Ecto neural progenitor cell (in vitro differentiated cells): ENCODE results near the gene GOLGA8R.
"Not testable (repeated sequence)": the region's sequence is repeated elsewhere in the genome, so short reads cannot be mapped to it uniquely, and the experiment has no call there.

ENCODE experiments used
- DNase-seq: peaks from one replicate; pipeline ENCODE4 v3.0.0-alpha.2; 2018; ENCODE audit warnings: low spot score

The GOLGA8R gene, protein sequence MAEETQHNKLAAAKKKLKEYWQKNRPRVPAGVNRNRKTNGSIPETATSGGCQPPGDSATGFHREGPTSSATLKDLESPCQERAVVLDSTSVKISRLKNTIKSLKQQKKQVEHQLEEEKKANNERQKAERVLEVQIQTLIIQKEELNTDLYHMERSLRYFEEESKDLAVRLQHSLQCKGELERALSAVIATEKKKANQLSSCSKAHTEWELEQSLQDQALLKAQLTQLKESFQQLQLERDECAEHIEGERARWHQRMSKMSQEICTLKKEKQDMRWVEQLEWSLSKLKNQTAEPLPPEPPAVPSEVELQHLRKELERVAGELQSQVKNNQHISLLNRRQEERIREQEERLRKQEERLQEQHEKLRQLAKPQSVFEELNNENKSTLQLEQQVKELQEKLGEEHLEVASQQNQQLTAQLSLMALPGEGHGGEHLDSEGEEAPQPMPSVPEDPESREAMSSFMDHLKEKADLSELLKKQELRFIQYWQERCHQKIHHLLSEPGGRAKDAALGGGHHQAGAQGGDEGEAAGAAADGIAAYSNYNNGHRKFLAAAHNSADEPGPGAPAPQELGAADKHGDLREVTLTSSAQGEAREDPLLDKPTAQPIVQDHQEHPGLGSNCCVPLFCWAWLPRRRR

DNA sequence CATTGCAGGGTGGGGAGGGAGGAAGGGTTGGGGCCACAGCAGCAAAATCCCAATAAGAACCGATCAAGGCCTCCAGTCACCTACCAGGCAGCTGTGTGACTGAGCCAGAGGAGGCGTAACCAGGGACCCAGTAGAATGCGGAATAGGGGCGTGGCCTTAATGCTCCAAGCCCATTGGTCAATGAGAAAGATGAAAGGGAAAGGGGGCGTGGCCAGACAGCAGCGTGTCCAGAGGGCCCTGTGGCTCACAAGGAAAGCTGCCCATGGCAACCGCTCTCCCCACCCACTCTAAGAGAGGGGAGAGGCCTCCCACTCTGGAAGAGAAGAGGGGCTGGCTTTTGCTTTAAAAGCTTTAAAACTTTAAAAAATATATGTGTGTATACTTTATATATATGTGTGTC is at the start of gene GOLGA8R:
Gene GOLGA8R (minus strand): TSS at position 101 of the 400 bp plus-strand sequence. CDS start 98 bp downstream, at position 3.
- DNase-seq = not testable (repeated sequence)

DNA sequence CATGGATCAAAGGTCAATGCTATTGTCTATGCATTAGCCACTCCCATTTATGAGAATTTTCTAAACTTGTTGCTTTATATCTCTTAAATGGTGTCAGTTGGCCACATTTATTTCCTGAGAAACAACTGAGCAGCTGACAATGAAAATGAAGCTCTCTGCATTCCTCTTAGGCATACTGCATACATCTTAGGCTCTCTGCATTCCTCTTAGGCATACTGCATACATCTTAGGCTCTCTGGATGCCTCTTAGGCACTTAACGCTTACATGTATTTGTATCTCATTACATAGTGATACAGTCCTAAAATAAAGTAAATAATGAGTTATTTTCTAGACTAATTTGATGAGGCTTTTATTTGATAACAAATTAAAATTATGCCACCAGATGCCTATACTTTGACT is 49.8 kb upstream of the GOLGA8R start:
- not testable (repeated sequence) for DNase-seq

- not testable (repeated sequence) for DNase-seq
Measured at GRCh38 chr15:30462176-30462575, 48.1 kb upstream of the GOLGA8R start.

GRCh38 chr15:30452702-30453101 is 38.6 kb upstream of the GOLGA8R start:
- DNase-seq = not testable (repeated sequence)

GRCh38 chr15:30438348-30438747 is 24.3 kb upstream of the GOLGA8R start:
- not testable (repeated sequence) for DNase-seq

DNA sequence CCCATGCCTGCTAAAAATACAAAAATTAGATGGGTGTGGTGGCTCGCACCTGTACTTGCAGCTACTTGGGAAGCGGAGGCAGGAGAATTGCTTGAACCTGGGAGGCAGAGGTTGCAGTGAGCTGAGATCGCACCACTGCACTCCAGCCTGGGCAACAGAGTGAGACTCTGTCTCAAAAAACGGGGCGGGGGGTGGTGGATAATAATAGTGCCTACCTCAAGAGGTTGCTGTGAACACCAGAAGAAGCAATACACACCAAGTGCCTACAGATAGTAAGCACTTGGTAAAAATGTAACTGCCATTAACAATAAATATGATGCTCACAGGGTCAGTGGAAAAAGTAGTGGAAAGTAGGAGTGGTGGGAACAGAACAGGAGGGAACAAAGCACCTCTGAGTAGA is 21.8 kb upstream of the GOLGA8R start:
- not testable (repeated sequence) for DNase-seq

DNA sequence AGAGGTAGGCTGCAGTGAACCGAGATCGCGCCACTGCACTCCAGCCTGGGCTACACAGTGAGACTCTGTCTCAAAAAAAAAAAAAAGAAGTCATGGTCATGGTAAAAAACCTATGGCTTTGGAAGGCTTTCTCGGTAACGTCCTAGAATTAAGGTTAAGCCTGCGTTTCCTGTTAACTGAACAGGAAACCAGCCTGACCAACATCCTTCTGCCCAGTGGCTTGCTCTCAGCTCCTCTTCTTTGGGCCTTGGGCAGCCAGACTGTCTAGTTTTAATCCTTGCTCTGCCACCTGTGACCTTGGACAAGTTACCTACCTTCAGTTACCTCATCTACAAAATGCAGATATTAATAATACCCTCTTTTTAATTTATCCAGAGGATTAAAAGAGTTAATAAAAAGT is 6.7 kb upstream of the GOLGA8R start:
- not testable (repeated sequence) for DNase-seq

GRCh38 chr15:30407636-30408035 is 6.4 kb downstream of the GOLGA8R start:
- peak; percentile 8 for DNase-seq

GRCh38 chr15:30398988-30399387 is 15.1 kb downstream of the GOLGA8R start:
- not testable (repeated sequence) for DNase-seq

- DNase-seq = not testable (repeated sequence)
Measured at GRCh38 chr15:30393664-30393991, 20.4 kb downstream of the GOLGA8R start.

DNA sequence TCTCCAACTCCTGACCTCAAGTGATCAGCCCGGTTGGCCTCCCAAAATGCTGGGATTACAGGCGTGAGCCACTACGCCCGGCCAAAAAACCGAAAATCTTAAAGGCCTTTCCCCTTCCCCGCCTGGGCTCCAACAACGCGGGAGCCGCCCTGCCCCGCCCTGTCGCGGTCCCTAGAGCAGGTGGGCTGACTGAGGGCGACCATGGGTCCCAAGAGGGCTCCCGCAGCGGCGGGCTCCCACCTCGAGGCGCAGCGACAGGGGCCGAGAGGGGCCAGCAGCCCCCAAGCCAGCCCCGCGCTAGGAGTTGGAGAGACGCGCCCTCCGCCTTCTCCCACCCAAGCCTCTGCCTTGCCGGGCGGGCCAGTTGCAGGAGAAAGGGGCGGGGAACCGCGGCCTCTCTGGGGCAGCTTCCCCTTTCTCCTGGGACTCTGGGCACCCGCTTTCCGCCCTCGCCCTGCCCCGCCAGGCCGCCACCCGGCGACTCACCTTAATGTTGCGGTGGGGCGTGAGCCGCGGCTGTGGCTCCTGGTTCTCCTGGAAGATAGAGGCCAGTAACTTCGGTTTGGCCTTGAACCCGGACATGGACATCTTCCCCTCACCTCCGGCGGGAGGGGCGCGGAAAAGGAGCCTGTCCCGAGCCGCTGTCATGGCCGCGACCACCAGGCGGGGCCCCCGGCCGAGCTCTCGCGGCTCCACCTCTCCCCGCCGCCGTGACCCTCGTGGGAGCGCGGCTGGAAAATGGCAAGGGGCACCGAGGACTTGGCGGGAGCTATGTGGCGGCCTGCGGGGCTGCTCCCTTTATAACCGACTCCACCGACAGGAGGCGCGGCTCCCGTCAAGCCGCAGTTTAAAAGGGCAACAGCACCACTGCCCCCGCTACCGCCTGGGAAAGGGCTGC is 21.0 kb downstream of the GOLGA8R start, which contains the start of gene CHRFAM7A:
Gene CHRFAM7A (minus strand): TSS at position 775 of the 898 bp plus-strand sequence. CDS start 10,189 bp downstream, outside the sequence.
- DNase-seq = not testable (repeated sequence)

GRCh38 chr15:30386318-30386887 is 27.7 kb downstream of the GOLGA8R start:
- DNase-seq = not testable (repeated sequence)

DNA sequence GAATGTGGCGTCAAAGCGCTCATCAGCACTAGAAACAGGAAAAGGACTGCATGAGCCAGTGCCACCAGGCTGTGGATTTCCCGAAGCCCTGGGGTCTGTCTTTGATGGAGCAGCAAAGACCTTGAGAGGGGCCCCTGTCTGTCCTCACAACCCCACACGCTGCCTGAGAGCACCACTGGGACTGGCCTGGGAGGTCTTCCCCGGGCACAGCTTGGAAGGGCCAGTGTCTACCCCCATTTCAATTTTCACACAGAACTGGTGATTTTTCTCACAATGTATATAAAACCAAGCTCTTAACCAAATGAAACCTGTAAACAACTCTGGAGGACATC is 37.0 kb downstream of the GOLGA8R start:
- DNase-seq = not testable (repeated sequence)

- not testable (repeated sequence) for DNase-seq
Measured at GRCh38 chr15:30376375-30377081, 37.5 kb downstream of the GOLGA8R start.

DNA sequence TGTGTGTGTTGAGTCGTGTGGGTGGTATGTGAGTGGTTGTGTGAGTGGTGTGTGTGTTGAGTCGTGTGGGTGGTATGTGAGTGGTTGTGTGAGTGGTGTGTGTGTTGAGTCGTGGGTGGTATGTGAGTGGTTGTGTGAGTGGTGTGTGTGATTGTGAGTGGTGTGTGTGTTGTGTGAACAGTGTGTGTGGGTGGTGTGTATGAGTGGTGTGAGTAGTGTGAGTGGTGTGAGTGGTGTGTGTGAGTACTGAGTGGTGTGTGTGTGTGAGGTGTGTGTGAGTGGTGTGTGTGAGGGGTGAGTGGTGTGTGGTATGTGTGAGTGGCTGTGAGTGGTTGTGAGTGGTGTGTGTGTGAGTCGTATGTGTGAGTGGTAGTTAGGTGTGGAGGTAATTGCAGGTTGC is 38.2 kb downstream of the GOLGA8R start:
- DNase-seq = peak; percentile 24

DNA sequence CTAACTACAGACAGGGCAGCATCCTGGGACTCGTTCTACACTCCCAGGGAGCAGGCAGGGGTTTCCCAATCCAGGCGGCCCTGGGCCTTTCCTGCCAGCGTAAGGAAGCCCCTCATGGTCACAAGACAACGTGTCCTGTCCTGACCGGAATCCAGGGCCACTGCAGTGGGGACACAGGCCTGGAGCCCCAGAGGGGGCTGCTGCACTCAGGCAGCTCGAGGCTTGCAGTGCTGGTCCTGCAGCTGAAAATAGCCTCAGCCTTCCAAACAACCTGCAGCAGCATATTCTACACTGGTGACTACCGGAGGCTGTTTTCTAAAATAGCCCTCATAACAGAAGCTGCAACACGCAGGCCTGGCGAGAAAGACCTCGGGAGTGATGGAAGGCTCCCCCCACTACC is 39.2 kb downstream of the GOLGA8R start:
- DNase-seq = not testable (repeated sequence)

DNA sequence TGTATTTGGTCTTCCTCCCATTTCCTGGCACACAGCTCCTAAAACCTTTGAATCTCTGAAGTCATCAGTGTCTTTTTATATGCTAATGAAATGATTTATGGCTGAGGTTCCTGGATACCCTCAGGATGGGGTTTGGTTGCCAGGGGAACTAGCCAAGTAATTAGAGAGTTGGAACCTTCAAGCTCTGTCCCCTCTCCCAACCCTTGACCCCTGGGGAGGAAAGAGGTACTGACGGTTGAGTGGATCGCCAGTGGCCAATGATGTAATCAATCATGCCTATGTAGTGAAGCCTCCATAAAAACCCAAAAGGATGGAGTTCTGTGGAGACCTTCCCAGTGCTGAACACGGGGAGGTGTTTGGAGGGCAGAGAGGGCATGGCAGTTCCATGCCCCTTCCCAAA is 45.8 kb downstream of the GOLGA8R start:
- DNase-seq = not testable (repeated sequence)

DNA sequence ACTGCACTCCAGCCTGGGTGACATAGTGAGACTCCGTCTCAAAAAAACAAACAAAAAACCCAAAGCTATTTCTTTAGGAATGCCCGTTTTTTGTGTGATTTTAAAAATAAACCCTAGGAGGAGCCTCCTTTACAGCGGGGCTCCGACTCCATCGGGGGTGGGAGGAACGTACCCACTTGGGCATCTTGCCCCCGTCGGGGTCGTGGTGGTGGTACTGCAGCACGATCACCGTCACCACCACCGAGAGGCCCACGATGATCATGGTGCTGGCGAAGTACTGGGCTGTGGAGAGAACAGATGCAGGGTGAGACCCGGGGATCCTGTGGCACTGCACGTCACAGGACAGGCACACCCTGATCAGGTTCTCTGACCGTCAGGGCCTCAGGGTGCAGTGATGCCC is 46.8 kb downstream of the GOLGA8R start:
- peak; percentile 26 for DNase-seq

- DNase-seq = not testable (repeated sequence)
Measured at GRCh38 chr15:30361404-30361803, 52.7 kb downstream of the GOLGA8R start.

- not testable (repeated sequence) for DNase-seq
Measured at GRCh38 chr15:30360990-30361389, 53.1 kb downstream of the GOLGA8R start.

DNA sequence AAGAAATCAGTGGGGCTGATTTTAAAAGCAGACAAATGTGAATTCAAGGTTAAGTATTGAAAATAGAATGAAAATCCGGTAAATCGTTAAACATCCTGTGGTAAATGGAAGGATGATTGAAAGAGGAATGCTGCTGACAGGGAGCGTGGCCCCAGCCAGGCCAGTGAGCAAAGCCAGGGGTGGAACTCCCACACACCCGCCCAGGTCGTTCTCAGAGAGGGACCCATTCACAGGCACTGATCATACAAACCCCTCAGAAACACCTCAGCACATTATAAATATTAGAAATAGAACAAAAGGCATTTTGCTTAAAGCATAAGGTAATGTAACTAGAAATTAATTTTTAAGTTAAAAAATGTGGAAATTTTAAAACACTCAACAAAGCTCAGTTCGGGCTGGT is 59.0 kb downstream of the GOLGA8R start:
- DNase-seq = not testable (repeated sequence)
